K562 (cell line): ENCODE results near the gene SMC6. TPM values are rescaled to one million over a fixed set of nuclear protein-coding genes. Genes with fewer than 3 reads are reported as not detected.

Experiments
- ATAC-seq: fragments of 200-7000 bp; cut with Tn5 transposase; 3 replicates; pipeline ENCODE4 v1.9.1; 2020; ENCODE audit warnings: moderate library complexity
- BruUV-seq: library from RNA; stranded (reverse); fragments of 400-500 nt; replicated peaks from 2 replicates; lab custom pipeline; 2021; lab: Mats Ljungman, UMichigan
- CTCF ChIA-PET: fragments of 300-600 bp; formaldehyde crosslinking; extraction: SDS; loops from one replicate; lab custom pipeline; 2021; ENCODE audit warnings: low intra/inter-chr PET ratio; lab: Yijun Ruan, JAX
- POLR2A ChIA-PET: fragments of 300-600, 350-650 bp; sonication (Branson Sonifier 250); formaldehyde crosslinking; extraction: SDS; loops from one replicate; lab custom pipeline; 2021; ENCODE audit warnings: antibody characterized with exemption, inconsistent platforms; lab: Yijun Ruan, JAX
- DNase-seq, 4 experiments: peaks; one replicate each; pipeline versions ENCODE4 v3.0.0 to v3.0.0-alpha.2; 2011 to 2018; ENCODE audit warnings: low spot score in 3 of 4, mixed read lengths in 3 of 4; ENCODE audit errors: extremely low read depth in 1 of 4
- FAIRE-seq: peaks from 2 replicates; lab custom pipeline; 2011; peaks lifted over from hg19 to GRCh38; lab: Jason Lieb, UNC
- H2AFZ ChIP-seq: 2 replicates; pipeline ENCODE4 v1.6.0; 2011; ENCODE audit warnings: low read depth, low read length, control low read depth, inconsistent platforms
- H3K27ac ChIP-seq: fragments of 200-600 bp; 3 replicates; pipeline ENCODE4 v1.8.0; 2011; ENCODE audit warnings: low read depth, mild to moderate bottlenecking, control low read depth, inconsistent platforms, low read length, moderate library complexity, mixed read lengths; ENCODE audit errors: extremely low read depth
- H3K27me3 ChIP-seq, 2 experiments: fragments of 300-600 bp in 1 of 2; 2 replicates in 1 of 2; 3 replicates in 1 of 2; pipeline versions ENCODE4 v1.6.0 to v1.8.0; 2011; ENCODE audit warnings: inconsistent platforms in 2 of 2, low read length in 2 of 2, mild to moderate bottlenecking in 1 of 2, mixed read lengths in 1 of 2, moderate library complexity in 1 of 2; ENCODE audit not compliant: control insufficient read depth in 2 of 2, insufficient read depth in 2 of 2
- H3K36me3 ChIP-seq: fragments of 300-600 bp; 3 replicates; pipeline ENCODE4 v1.8.0; 2011; ENCODE audit warnings: mild to moderate bottlenecking, low read length, inconsistent platforms; ENCODE audit not compliant: control insufficient read depth, insufficient read depth
- H3K4me1 ChIP-seq, 2 experiments: fragments of 200-600 bp in 1 of 2; replicated peaks in 1 of 2; 2 replicates in 1 of 2; 3 replicates in 1 of 2; pipeline versions ENCODE4 v1.5.1 to v1.8.0; 2011; ENCODE audit warnings: inconsistent platforms in 2 of 2, low read length in 2 of 2, mild to moderate bottlenecking in 1 of 2, mixed read lengths in 1 of 2, moderate library complexity in 1 of 2; ENCODE audit not compliant: control insufficient read depth in 2 of 2, insufficient read depth in 2 of 2
- H3K4me2 ChIP-seq: 2 replicates; pipeline ENCODE4 v1.6.1; 2011; ENCODE audit warnings: low read length, control low read depth, inconsistent platforms, mixed read lengths; ENCODE audit not compliant: insufficient read depth
- H3K4me3 ChIP-seq: fragments of 200-600 bp; sonication (generic), shearing (Covaris generic); 2 replicates; pipeline ENCODE4 v1.5.1; 2016; ENCODE audit warnings: control low read depth, inconsistent platforms
- H3K79me2 ChIP-seq: fragments of 200-600 bp; 3 replicates; pipeline ENCODE4 v1.8.0; 2011; ENCODE audit warnings: low read length, inconsistent platforms; ENCODE audit not compliant: control insufficient read depth, insufficient read depth
- H3K9ac ChIP-seq, 2 experiments: 2 replicates each; pipeline versions ENCODE4 v1.6.0 to v1.6.1; 2011; ENCODE audit warnings: low read depth in 2 of 2, low read length in 2 of 2, control low read depth in 1 of 2, inconsistent platforms in 1 of 2, mild to moderate bottlenecking in 1 of 2, mixed read lengths in 1 of 2; ENCODE audit not compliant: insufficient read depth in 1 of 2
- H3K9me1 ChIP-seq: one replicate; pipeline ENCODE4 v1.6.0; 2011; ENCODE audit warnings: inconsistent platforms, mild to moderate bottlenecking, low read length, moderate library complexity; ENCODE audit not compliant: control insufficient read depth, insufficient read depth
- H3K9me3 ChIP-seq: replicated peaks from 2 replicates; pipeline ENCODE4 v1.5.1; 2011; ENCODE audit warnings: low read depth, low read length, inconsistent platforms; ENCODE audit not compliant: control insufficient read depth, insufficient read depth
- H4K20me1 ChIP-seq: replicated peaks from 2 replicates; pipeline ENCODE4 v1.6.1; 2011; ENCODE audit warnings: low read length, inconsistent platforms, mixed read lengths; ENCODE audit not compliant: control insufficient read depth, insufficient read depth
- ARNT ChIP-seq, 2 experiments: fragments of 450-650 bp; IDR thresholded peaks; 2 replicates each; pipeline ENCODE4 v1.6.1; 2016; ENCODE audit warnings: mild to moderate bottlenecking in 1 of 2
- BDP1 ChIP-seq: IDR thresholded peaks from 3 replicates; pipeline ENCODE4 v1.6.1; 2011; ENCODE audit not compliant: insufficient read length, insufficient read depth
- CBX2 ChIP-seq: fragments of 200-600 bp; sonication (generic); IDR thresholded peaks from one replicate; pipeline ENCODE4 v1.6.1; 2012; ENCODE audit warnings: mild to moderate bottlenecking, low read length, inconsistent platforms; ENCODE audit not compliant: insufficient read depth, poor library complexity, severe bottlenecking
- ESRRA ChIP-seq: fragments of 450-650 bp; IDR thresholded peaks from 2 replicates; pipeline ENCODE4 v1.6.1; 2014; ENCODE audit warnings: low read depth, mild to moderate bottlenecking, moderate library complexity, borderline replicate concordance
- HNRNPH1 ChIP-seq: fragments of 200-400 bp; formaldehyde crosslinking; optimal IDR thresholded peaks from 2 replicates; pipeline ENCODE3; 2017; ENCODE audit warnings: low read depth, mild to moderate bottlenecking, low read length, moderate library complexity
- L3MBTL2 ChIP-seq: fragments of 450-650 bp; IDR thresholded peaks from 2 replicates; pipeline ENCODE4 v1.6.1; 2016; ENCODE audit warnings: mild to moderate bottlenecking, moderate library complexity
- MLX ChIP-seq, 2 experiments: fragments of 450-650 bp in 1 of 2; sonication (generic) in 1 of 2; formaldehyde crosslinking; conservative IDR thresholded peaks; 2 replicates each; pipeline versions ENCODE4 v1.4.0 to v1.8.1; 2020 to 2022; ENCODE audit warnings: mild to moderate bottlenecking in 1 of 2, missing genetic modification reagents in 1 of 2
- NR1H2 ChIP-seq: sonication (generic); formaldehyde crosslinking; IDR thresholded peaks from 2 replicates; pipeline ENCODE4 v1.4.0; 2020; ENCODE audit warnings: mild to moderate bottlenecking, missing genetic modification reagents
- NR4A1 ChIP-seq, 2 experiments: fragments of 250-450 bp in 1 of 2; fragments of 450-650 bp in 1 of 2; sonication (Bioruptor Pico) in 1 of 2; IDR thresholded peaks; 2 replicates each; pipeline versions ENCODE4 v1.4.0 to v1.6.1; 2016 to 2020; ENCODE audit warnings: mild to moderate bottlenecking in 2 of 2, missing compliant biosample characterization in 1 of 2, missing genetic modification characterization in 1 of 2, moderate library complexity in 1 of 2
- POLR2A ChIP-seq: fragments of 450-650 bp; conservative IDR thresholded peaks from 2 replicates; pipeline ENCODE4 v1.6.1; 2016
- RNF2 ChIP-seq: sonication (generic); IDR thresholded peaks from 2 replicates; pipeline ENCODE4 v1.6.1; 2016
- SRSF3 ChIP-seq: fragments of 200-400 bp; formaldehyde crosslinking; IDR thresholded peaks from 2 replicates; pipeline ENCODE4 v1.6.1; 2016; ENCODE audit warnings: mild to moderate bottlenecking, low read length, moderate library complexity; ENCODE audit not compliant: insufficient read depth
- TOE1 ChIP-seq, 2 experiments: fragments of 450-650 bp in 1 of 2; sonication (generic) in 1 of 2; formaldehyde crosslinking in 1 of 2; IDR thresholded peaks; 2 replicates each; pipeline versions ENCODE4 v1.7.1 to v1.8.0; 2016 to 2022; ENCODE audit warnings: borderline replicate concordance in 2 of 2, mild to moderate bottlenecking in 2 of 2, antibody characterized with exemption in 1 of 2, inconsistent platforms in 1 of 2, low read depth in 1 of 2, missing genetic modification reagents in 1 of 2, moderate library complexity in 1 of 2
- ZNF165 ChIP-seq: fragments of 250-450 bp; sonication (Bioruptor Pico); IDR thresholded peaks from 2 replicates; pipeline ENCODE4 v1.4.0; 2020; ENCODE audit warnings: borderline replicate concordance
- WGBS: fragments of 100-300 bp; shearing (Covaris generic); methylation state at CpG from one replicate; pipeline ENCODE4 v1.1.6; 2016; ENCODE audit warnings: low coverage, mixed read lengths; ENCODE audit not compliant: insufficient coverage; ENCODE audit errors: missing lambda C conversion rate; 5-methylcytosine and 5-hydroxymethylcytosine counted together
- in situ Hi-C: fragments of 300-500 bp; cut with MboI; formaldehyde crosslinking; loops from 4 replicates; pipeline ENCODE4 v1.15.0; 2018; ENCODE audit warnings: inconsistent platforms, mixed read lengths
- intact Hi-C: fragments of 100-400 bp; cut with micrococcal nuclease; formaldehyde crosslinking; loops from 2 replicates; pipeline ENCODE4 v1.14.2; 2022
- polyA plus RNA-seq, 8 experiments: library from polyadenylated mRNA; depleted of rRNA in 4 of 8; stranded (reverse) in 5 of 8; unstranded in 3 of 8; fragments of >200 nt; fragmentation: Nextera tagmentation in 2 of 8; fragmentation: Illumina TruSeq in 1 of 8; extraction: Ambion mirVana in 2 of 8; extraction: Trizol in 1 of 8; gene quantifications; 2 replicates each; pipeline versions ENCODE4 v1.2.1 to v1.2.3, GENCODE V29; 2011 to 2014; ENCODE audit warnings: inconsistent platforms in 1 of 8, missing spikeins in 1 of 8
- total RNA-seq, 7 experiments: library from RNA; depleted of rRNA in 6 of 7; stranded (reverse); fragments of >200 nt in 6 of 7; fragmentation: Illumina TruSeq in 2 of 7; extraction: Trizol in 2 of 7; gene quantifications; 2 replicates each; pipeline versions ENCODE4 v1.2.1 to v1.2.3, GENCODE V29; 2011 to 2021; ENCODE audit warnings: low replicate concordance in 1 of 7
- TF ChIP-seq, protein P1 (sequence below): fragments of 250-450 bp; sonication (Bioruptor Pico); IDR thresholded peaks from 2 replicates; pipeline ENCODE4 v1.4.0; 2020; ENCODE audit warnings: borderline replicate concordance

Gene SMC6
- total and polyA plus RNA-seq, 9 of the 15 experiments (the other 6 are each of a cell fraction or from before 2014, with no cell fraction given), result 14.2 to 75.9 (median 47.7) TPM

DNA sequence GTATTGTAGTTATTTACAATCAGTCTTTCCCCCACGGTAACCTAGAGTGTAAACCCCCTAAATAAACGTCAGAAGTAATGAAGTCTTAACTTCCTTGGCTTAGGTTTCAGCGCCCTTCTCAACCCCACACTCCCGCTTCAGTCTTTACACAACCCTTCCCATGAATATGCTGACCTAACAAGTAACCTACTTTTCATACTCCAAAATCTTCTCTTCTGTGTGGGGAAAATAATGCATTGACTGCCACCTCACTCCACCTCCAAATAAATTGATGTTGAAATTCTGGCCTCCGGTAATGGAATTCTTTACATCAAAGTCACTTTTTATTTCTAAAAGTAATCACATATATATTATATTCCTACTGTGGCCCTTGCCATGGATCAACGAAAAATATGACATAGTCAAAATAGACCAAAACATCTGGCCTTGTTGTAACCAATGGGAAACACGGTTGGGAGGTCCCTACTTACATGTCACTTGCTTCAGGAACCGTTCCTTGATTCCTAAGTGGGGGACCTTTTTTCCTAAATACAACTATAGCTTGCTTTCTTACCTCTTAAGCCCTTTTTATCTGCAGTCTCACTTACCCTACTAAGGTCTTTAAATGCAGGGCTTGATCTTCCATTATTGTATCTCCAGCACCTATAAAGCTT lies 1.3 kb upstream of the SMC6 start (continued):
- no peak for TF ChIP-seq NR1H2 (CRISPR knock-in tag)
- TF ChIP-seq ZNF165, result no peak
- TF ChIP-seq HNRNPH1, result no peak

DNA sequence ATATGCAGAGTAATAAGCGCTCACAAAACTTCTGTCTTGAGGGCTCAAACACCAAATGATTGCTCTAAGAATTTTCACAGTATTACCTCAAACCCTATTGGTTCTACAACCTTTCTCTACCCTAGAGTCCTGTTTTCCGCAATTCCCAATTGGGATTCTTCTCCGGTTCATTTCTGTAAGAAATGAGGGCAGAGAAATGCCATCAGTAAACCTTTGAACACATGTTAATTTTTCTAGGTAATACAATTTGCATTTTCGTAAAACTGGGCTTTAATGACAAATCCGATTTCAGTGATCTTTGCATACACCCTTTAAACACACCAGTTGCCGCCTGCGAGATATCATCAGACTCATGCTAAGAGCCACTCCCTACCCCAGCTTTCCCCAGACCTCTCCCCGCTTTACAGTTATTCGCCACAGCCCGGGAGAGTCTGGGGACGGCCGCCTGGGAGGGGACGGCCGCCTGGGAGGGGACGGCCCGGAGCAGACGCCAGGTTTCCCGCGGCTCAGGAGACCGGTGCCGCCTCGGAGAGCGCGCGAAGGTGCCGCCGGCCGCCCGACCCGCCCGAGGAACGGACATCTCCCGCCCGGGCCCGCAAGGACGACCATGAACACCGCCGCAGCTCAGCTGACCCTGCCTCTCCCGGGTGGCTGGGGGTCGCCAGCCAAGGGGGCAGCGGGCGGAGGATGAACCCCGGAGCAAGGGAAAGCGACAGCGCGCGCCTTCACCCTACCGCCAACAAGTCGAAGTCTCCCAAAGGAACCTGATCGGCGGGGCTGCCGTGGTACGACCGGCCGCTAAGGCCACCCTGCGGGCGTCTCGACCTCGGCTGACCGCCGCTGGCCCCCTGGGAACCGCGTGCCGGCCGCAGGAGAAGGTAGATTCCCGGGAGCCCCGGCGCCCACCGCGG lies 463 bp downstream of the SMC6 start:
- under 1% methylated on average over 31 of the region's 70 CpGs for WGBS
- H3K27me3 ChIP-seq, result no peaks in the 10 kb centered on the region
- in situ Hi-C loops, result no loop called here
- H4K20me1 ChIP-seq, result 0 out of 2 replicates have a peak, but pooled peaks cover 1% of the 10 kb centered on the region
- peaks cover 28% of the 10 kb centered on the region; the same call in 2 of the 3 replicates for H3K36me3 ChIP-seq
- peak overlapping the region; percentile 89 to 99 for H3K9ac ChIP-seq
- H3K9me3 ChIP-seq, result no peaks in the 10 kb centered on the region
- TSS peak; percentile 50 for BruUV-seq
- FAIRE-seq (peak; percentile 44), DNase-seq (peak; percentile 50 to 76 (median 60)), ATAC-seq (peak; percentile 75)
- H3K9me1 ChIP-seq, result no peaks in the 10 kb centered on the region
- peak overlapping the region; percentile 72 for H3K4me3 ChIP-seq
- POLR2A ChIA-PET, result interaction anchor here (0.7 to 1.2 kb wide), 4 partner anchors 10 to 166 kb away, joined by 3 to 5 read pairs (median 3); no protein-coding TSS in a partner anchor
- peaks cover 95% of the 10 kb centered on the region for H3K79me2 ChIP-seq
- intact Hi-C loops, result no loop called here
- H3K4me1 ChIP-seq, result peaks cover 10 to 38% of the 10 kb centered on the region in 2 experiments
- H2AFZ ChIP-seq, result peak overlapping the region; percentile 92
- CTCF ChIA-PET, result no interaction called here
- peak overlapping the region; percentile 78 for H3K4me2 ChIP-seq
- H3K27ac ChIP-seq, result peak overlapping the region; percentile 91
- TF ChIP-seq CBX2, result no peak
- TF ChIP-seq RNF2, result peak; percentile 15
- TF ChIP-seq SRSF3, result no peak
- no peak for TF ChIP-seq TOE1 (IDR thresholded peaks at IDR 0.05; ENCODE audit: borderline replicate concordance)
- TF ChIP-seq TOE1 (CRISPR knock-in tag; IDR thresholded peaks at IDR 0.05; ENCODE audit: borderline replicate concordance, low read depth), result 0 out of 2 replicates have a peak, but pooled peaks have one; percentile 18
- peak; percentile 87; the same call in 1 of the 2 replicates for TF ChIP-seq NR4A1 (CRISPR knock-in tag; IDR thresholded peaks at IDR 0.05)
- TF ChIP-seq NR4A1 (tag; IDR thresholded peaks at IDR 0.05), result no peak
- TF ChIP-seq MLX (CRISPR knock-in tag; conservative IDR thresholded peaks at IDR 0.05), result 0 out of 4 replicates have a peak, but pooled peaks of 1 of the 2 experiments have one; percentile 11
- peak; percentile 62 for TF ChIP-seq L3MBTL2
- no peak for TF ChIP-seq ARNT (IDR thresholded peaks at IDR 0.05)
- TF ChIP-seq, protein P1, sequence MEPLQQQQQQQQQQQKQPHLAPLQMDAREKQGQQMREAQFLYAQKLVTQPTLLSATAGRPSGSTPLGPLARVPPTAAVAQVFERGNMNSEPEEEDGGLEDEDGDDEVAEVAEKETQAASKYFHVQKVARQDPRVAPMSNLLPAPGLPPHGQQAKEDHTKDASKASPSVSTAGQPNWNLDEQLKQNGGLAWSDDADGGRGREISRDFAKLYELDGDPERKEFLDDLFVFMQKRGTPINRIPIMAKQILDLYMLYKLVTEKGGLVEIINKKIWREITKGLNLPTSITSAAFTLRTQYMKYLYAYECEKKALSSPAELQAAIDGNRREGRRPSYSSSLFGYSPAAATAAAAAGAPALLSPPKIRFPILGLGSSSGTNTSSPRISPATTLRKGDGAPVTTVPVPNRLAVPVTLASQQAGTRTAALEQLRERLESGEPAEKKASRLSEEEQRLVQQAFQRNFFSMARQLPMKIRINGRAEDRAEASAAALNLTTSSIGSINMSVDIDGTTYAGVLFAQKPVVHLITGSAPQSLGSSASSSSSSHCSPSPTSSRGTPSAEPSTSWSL, result no peak
- peak; percentile 80 for TF ChIP-seq POLR2A
- TF ChIP-seq BDP1, result no peak
- TF ChIP-seq ESRRA, result 0 out of 2 replicates have a peak, but pooled peaks have one; percentile 14
